Measurements from ENCODE around the gene FNIP2.

DNA sequence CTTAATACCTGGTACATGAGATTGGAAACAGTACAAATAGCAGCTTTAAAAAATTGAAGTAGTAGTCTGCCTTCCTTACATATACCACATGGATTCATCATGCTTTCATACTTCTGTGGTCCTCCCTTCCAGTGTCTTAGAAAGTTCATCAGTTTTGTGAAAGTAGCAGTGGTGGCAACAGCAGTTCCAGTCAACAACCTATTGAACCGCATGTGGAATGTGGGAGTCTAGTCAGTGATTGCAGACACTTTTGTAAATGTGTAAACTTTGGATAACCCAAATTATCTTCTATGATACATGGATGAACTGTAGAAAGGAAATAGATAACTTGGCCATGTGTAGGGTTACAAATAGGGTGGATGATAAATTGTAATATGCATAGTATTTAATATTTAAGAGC, 34.1 kb downstream of the FNIP2 start:
- TF ChIP-seq, protein P1, sequence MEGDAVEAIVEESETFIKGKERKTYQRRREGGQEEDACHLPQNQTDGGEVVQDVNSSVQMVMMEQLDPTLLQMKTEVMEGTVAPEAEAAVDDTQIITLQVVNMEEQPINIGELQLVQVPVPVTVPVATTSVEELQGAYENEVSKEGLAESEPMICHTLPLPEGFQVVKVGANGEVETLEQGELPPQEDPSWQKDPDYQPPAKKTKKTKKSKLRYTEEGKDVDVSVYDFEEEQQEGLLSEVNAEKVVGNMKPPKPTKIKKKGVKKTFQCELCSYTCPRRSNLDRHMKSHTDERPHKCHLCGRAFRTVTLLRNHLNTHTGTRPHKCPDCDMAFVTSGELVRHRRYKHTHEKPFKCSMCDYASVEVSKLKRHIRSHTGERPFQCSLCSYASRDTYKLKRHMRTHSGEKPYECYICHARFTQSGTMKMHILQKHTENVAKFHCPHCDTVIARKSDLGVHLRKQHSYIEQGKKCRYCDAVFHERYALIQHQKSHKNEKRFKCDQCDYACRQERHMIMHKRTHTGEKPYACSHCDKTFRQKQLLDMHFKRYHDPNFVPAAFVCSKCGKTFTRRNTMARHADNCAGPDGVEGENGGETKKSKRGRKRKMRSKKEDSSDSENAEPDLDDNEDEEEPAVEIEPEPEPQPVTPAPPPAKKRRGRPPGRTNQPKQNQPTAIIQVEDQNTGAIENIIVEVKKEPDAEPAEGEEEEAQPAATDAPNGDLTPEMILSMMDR (IDR thresholded peaks at IDR 0.05 in 2 of 3, conservative IDR thresholded peaks at IDR 0.05 in 1 of 3; ENCODE audit: insufficient read depth in 2 of 3, low read depth in 1 of 3, low read length in 3 of 3): no peak
- TF ChIP-seq, protein P2, sequence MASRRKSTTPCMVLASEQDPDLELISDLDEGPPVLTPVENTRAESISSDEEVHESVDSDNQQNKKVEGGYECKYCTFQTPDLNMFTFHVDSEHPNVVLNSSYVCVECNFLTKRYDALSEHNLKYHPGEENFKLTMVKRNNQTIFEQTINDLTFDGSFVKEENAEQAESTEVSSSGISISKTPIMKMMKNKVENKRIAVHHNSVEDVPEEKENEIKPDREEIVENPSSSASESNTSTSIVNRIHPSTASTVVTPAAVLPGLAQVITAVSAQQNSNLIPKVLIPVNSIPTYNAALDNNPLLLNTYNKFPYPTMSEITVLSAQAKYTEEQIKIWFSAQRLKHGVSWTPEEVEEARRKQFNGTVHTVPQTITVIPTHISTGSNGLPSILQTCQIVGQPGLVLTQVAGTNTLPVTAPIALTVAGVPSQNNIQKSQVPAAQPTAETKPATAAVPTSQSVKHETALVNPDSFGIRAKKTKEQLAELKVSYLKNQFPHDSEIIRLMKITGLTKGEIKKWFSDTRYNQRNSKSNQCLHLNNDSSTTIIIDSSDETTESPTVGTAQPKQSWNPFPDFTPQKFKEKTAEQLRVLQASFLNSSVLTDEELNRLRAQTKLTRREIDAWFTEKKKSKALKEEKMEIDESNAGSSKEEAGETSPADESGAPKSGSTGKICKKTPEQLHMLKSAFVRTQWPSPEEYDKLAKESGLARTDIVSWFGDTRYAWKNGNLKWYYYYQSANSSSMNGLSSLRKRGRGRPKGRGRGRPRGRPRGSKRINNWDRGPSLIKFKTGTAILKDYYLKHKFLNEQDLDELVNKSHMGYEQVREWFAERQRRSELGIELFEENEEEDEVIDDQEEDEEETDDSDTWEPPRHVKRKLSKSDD (conservative IDR thresholded peaks at IDR 0.05; ENCODE audit: low read length): no peak
- TF ChIP-seq ZNF3 (CRISPR knock-in tag; IDR thresholded peaks at IDR 0.05): no peak
- TF ChIP-seq MAFF (IDR thresholded peaks at IDR 0.05; ENCODE audit: low read length): no peak
- no peak for TF ChIP-seq ZNF384 (IDR thresholded peaks at IDR 0.05; ENCODE audit: low read depth, low read length)
- TF ChIP-seq GATA2 (CRISPR knock-in tag; IDR thresholded peaks at IDR 0.05): no peak
- TF ChIP-seq GABPA (tag; conservative IDR thresholded peaks at IDR 0.05; ENCODE audit: low read depth): no peak
- TF ChIP-seq, protein P3, sequence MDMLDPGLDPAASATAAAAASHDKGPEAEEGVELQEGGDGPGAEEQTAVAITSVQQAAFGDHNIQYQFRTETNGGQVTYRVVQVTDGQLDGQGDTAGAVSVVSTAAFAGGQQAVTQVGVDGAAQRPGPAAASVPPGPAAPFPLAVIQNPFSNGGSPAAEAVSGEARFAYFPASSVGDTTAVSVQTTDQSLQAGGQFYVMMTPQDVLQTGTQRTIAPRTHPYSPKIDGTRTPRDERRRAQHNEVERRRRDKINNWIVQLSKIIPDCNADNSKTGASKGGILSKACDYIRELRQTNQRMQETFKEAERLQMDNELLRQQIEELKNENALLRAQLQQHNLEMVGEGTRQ (CRISPR knock-in tag; IDR thresholded peaks at IDR 0.05): no peak
- TF ChIP-seq ZNF124 (CRISPR knock-in tag; IDR thresholded peaks at IDR 0.05): no peak
- no peak for TF ChIP-seq PHTF2 (CRISPR knock-in tag; IDR thresholded peaks at IDR 0.05)
- no peak for TF ChIP-seq ZZZ3 (IDR thresholded peaks at IDR 0.05)
- TF ChIP-seq, protein P4, sequence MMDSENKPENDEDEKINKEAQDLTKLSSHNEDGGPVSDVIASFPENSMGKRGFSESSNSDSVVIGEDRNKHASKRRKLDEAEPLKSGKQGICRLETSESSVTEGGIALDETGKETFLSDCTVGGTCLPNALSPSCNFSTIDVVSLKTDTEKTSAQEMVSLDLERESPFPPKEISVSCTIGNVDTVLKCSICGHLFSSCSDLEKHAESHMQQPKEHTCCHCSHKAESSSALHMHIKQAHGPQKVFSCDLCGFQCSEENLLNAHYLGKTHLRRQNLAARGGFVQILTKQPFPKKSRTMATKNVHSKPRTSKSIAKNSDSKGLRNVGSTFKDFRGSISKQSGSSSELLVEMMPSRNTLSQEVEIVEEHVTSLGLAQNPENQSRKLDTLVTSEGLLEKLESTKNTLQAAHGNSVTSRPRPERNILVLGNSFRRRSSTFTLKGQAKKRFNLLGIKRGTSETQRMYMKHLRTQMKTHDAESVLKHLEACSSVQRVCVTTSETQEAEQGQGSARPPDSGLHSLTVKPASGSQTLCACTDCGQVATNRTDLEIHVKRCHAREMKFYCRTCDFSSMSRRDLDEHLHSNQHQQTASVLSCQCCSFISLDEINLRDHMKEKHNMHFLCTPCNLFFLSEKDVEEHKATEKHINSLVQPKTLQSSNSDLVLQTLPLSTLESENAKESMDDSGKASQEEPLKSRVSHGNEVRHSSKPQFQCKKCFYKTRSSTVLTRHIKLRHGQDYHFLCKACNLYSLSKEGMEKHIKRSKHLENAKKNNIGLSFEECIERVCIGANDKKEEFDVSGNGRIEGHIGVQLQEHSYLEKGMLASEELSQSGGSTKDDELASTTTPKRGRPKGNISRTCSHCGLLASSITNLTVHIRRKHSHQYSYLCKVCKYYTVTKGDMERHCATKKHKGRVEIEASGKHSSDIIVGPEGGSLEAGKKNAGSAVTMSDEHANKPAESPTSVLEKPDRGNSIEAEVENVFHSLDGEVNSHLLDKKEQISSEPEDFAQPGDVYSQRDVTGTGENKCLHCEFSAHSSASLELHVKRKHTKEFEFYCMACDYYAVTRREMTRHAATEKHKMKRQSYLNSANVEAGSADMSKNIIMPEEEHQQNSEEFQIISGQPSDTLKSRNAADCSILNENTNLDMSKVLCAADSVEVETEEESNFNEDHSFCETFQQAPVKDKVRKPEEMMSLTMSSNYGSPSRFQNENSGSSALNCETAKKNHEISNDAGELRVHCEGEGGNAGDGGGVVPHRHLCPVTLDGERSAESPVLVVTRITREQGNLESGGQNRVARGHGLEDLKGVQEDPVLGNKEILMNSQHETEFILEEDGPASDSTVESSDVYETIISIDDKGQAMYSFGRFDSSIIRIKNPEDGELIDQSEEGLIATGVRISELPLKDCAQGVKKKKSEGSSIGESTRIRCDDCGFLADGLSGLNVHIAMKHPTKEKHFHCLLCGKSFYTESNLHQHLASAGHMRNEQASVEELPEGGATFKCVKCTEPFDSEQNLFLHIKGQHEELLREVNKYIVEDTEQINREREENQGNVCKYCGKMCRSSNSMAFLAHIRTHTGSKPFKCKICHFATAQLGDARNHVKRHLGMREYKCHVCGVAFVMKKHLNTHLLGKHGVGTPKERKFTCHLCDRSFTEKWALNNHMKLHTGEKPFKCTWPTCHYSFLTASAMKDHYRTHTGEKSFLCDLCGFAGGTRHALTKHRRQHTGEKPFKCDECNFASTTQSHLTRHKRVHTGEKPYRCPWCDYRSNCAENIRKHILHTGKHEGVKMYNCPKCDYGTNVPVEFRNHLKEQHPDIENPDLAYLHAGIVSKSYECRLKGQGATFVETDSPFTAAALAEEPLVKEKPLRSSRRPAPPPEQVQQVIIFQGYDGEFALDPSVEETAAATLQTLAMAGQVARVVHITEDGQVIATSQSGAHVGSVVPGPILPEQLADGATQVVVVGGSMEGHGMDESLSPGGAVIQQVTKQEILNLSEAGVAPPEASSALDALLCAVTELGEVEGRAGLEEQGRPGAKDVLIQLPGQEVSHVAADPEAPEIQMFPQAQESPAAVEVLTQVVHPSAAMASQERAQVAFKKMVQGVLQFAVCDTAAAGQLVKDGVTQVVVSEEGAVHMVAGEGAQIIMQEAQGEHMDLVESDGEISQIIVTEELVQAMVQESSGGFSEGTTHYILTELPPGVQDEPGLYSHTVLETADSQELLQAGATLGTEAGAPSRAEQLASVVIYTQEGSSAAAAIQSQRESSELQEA (IDR thresholded peaks at IDR 0.05; ENCODE audit: low read depth): no peak

All from K562 (cell line).